ENCODE measurements around the gene SFRP5.

Gene SFRP5

GRCh38 chr10:97763411-97763810 lies 8.4 kb downstream of the SFRP5 start:
- no peak for DNase-seq

- no peak for DNase-seq
Observed at GRCh38 chr10:97762816-97763215, 9.0 kb downstream of the SFRP5 start.

DNA sequence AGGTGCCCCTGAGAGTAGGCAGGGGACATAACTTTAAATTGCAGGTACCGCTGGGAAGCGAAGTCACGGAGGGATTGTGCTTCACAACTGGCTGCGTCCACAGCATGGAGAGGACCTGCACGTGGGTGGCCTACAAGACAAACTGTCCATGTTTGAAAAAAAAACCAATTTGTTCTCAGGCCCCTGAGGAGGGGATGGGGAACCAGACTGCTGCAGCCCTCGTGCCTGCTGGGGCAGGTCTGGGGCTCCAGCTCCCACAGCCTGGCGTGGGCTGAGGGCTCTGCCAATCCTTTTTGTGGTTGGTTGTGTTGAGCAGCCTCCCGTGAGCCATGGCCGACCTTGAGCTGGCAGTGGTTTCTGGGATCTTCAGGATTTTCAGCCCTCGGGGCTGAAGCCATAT lies 9.7 kb downstream of the SFRP5 start:
- DNase-seq, result no peak

DNA sequence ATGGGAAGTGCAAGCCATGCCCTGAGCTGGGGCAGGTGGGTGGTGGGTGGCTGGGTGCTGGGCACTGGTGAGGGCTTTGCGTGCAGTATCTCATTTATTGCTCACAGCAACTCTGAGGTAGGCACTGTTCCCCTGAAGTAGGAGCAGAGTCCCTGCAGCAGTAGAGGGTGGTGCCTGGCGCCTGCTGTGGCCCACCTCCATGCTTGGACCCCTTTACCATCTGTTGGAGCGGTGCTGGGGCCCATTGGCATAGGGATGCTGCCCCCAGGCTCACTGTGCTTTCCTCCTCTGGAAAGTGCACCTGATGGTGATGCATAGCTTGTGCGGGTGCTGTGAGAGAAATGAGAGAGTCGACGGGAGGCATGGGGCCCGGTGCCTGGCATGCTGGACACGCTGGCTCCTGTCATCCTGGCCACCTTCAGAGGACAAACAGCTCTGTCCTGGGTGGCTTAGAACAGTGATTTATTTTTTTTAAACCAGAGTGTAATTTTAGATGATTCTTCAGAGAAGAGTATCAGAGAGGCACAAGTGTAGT lies 10.4 kb downstream of the SFRP5 start:
- DNase-seq, result no peak

GRCh38 chr10:97760461-97761257 lies 11.1 kb downstream of the SFRP5 start:
- DNase-seq, result no peak

GRCh38 chr10:97759946-97760345 lies 11.9 kb downstream of the SFRP5 start:
- DNase-seq, result no peak

GRCh38 chr10:97759158-97759887 lies 12.5 kb downstream of the SFRP5 start:
- peak; percentile 6 for DNase-seq

DNA sequence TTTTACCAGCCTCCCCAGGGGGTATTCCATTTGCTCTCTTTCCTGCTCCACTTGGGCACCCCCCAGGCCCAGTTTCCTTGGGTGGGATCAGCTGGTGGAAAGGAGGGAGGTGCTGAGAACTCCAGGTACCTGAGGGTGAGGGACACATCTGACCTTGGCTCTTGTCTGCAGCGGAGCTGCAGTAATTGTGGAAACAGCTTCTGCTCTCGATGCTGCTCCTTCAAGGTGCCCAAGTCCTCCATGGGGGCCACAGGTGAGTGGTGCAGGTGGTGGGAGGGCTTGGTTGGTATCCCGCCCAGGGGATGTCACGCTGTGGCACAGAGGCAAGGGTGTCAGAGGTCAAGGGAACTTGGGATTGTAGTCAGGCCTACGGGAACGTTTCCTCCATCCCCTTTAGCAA lies 14.3 kb downstream of the SFRP5 start:
- no peak for DNase-seq

- DNase-seq, result no peak
Observed at GRCh38 chr10:97755718-97756117, 16.1 kb downstream of the SFRP5 start.

DNA sequence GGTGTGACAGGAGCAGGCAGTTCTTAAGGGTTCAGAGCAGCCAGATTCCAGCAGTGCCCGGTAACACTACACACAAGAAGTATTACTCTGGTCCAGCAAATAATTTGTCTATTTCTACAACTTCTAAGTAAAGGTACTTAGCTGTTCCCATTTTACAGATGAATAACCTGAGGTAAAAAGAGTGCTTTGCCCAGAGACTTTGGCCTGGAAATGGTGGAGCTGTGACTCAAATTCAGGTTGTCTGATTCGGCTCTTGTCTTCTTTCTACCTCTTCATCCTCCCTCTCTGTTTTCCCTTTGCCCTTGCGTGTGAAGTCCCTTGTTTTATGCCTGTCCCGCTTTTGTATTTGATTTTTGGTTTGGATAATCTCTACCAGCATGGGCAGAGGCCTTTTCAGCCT lies 17.1 kb downstream of the SFRP5 start:
- DNase-seq, result no peak

DNA sequence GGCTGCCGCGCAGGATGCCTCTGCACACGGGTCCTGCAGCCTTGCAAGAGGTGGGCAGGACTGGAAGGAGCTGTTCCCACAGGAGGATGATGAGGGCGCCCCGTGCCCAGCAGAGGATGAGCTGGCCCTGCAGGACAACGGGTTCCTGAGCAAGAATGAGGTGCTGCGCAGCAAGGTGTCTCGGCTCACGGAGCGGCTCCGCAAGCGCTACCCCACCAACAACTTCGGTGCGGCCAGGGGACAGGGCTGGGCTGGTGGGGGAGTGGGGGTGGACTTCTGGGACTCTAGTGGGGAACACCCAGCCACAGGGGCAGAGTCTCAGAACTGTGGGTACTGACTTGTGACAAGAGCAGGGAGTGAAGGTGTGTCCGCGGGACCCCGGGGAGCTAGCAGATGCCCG lies 18.8 kb downstream of the SFRP5 start:
- no peak for DNase-seq

- no peak for DNase-seq
Observed at GRCh38 chr10:97748116-97748515, 23.7 kb downstream of the SFRP5 start.

GRCh38 chr10:97747573-97747972 lies 24.2 kb downstream of the SFRP5 start:
- no peak for DNase-seq

DNA sequence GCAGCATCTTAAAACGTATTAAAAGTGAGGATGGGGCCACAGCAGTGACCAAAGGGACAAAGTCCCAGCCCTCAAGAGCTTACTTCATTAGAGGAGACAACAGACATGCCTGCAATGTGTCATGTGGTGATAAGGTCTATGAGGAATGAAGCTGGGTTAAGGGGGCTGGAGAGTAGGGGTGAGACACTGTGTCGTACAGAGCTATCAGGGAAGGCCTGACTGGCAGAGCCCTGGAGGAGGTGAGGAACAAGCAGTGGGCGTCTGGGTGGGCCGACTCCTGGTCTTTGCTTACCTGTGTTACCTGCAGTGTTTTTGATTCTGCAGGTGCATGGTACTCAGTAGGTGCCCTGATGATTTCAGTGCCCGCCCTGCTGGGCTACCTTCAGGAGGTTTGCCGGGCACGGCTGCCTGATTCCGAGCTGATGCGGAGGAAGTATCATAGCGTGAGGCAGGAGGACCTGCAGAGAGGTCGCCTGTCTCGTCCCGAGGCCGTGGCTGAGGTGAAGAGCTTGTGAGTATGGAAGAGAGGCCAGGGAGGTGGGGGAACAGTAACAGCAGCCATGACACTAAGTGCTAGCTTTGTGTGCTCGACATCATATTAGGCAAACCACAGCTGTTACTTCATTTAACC lies 27.3 kb downstream of the SFRP5 start:
- no peak for DNase-seq

DNA sequence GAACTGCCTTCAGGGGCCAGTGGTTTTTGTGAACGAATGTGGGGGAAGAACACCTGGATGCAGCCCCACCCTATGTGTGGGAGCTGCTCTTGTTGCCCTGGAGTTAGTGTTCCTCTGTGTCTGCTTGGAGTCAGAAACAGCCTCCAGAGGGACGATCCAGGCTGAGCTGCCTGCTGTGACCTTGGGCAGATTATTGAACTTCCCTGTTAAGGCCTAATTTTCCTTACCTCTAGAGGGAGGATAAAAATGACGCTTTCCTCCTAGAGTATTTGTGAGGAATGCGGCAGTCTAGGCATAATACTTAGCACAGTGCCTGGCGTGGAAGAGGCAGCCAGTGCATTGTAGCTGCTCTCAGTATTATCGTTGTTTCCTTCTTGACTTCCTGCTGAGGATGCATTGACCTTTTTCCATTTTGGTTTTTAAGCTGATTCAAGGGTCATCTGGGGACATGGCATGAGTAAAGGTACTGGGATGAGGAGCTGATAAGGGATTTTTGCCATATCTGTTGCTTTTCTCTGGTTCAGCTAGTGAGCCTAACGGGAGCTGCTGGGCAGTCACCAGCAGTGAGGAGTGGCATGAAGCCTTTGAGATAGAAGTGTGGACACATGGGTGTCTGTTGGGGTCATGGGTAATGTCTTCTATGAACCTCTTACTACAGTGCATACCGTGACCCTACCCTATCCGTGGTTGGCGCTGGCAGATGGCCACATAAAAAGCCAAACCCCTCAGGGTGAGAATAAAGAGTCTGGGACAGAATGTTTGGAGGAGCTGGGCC lies 28.4 kb downstream of the SFRP5 start:
- no peak for DNase-seq

DNA sequence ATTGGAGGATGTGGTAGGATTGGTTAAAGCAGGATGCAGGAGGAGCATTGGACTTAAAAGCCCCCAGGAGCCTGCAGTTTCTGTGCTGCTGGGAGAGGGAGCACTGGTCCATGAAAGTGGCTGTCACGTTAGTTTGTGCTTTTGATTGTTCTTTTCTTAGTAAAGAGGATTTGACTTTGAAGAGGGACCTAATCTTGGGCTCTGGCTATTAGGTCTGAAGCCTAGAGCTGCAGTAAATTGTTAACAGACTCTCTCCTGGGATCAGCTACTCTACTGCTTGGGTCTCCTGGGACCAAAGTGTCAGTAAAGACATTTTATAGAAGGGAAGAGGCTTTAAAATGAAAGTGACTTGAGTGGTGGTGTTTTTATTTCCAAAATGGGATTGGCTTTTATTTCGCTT lies 31.2 kb downstream of the SFRP5 start:
- DNase-seq, result no peak

DNA sequence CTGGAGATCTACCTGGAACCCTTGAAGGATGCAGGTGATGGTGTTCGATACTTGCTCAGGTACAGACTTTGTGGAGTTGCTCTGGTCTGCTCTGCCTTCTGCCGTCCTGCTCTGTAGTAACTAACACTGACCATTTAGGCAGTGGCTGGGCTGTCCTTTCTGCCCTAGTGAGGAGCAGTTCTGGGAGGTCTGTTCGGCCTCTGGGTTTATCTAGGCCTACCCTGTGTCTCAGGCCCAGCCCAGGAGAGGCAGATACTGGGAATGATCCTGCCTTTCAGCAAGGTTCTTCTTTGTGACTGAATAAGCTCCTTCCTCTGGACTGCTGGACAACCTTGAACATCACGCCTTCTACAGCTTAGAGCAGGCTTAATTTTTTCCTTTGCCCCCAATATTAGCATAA lies 33.2 kb downstream of the SFRP5 start:
- DNase-seq, result no peak

GRCh38 chr10:97737770-97738265 lies 34.0 kb downstream of the SFRP5 start:
- no peak for DNase-seq

DNA sequence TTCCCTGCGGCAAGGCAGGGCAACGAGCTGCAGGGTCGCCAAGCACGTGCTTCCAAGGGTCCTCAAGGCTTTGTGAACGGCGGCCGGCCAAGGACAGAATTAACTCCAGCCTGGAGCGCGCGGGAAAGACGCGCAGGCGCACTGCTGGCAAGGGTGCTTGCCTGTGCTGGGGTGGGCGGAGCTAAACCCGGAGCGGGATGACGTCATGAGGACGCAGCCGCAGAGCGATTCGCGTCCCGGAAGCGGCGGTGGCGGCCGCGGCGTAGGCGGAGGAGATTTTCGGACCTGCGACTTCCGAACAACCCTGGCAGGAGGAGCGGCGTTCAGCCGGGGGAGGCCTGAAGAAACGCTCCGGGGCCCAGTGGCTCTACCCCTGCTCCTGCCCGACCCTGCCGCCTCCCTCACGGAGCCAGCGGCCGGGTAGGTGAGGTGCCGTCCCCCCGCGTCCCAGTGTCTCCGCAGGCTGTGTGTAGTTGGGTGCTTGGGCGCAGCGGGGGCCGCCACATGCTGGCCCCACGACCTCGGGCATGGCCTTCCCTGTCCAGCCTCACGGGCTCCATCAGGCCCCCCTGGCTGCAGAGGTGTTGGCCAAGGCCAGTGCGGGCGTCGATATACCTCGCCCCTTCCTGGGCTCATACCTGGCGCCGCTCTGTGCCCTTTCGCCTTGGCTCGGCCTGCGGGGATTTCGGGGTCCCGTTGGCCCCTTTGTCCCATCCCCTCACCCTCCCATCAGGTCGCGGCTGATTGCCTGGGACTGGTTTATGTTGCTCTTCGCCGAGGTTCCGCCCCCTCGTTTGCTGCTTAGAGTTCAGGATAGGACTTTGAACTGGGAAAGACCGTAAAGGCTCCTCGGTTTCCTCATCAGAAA lies 34.7 kb downstream of the SFRP5 start, which contains the start of gene ZFYVE27:
Gene ZFYVE27, plus strand, starts transcription at position 227 of the 868 bp plus-strand sequence. CDS start 1,350 bp downstream, outside the sequence.
- peak; percentile 81 for DNase-seq

DNA sequence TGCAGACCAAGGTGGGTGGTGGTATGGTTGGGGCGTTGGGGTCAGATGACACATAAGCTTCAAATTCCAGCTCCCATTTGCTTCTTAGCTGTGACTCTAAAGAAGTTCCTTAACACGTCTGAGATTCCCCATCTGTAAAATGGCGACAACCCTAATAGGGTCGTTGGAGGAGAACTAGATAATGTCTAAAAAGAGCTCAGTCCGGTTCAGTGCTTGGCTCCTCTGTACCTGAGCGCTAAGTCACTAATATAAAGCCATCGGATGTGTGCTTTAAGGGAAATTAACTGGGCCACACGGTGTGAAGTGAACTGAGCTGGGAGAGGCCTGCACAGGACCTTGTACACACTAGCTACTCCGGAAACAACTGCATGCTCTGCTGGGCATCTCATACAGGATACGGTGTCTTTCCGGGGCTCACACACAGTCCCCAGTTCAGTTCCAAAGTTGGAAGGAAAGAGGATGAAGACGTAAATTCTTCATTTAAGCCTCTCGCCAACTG lies 35.3 kb downstream of the SFRP5 start:
- no peak for DNase-seq

DNA sequence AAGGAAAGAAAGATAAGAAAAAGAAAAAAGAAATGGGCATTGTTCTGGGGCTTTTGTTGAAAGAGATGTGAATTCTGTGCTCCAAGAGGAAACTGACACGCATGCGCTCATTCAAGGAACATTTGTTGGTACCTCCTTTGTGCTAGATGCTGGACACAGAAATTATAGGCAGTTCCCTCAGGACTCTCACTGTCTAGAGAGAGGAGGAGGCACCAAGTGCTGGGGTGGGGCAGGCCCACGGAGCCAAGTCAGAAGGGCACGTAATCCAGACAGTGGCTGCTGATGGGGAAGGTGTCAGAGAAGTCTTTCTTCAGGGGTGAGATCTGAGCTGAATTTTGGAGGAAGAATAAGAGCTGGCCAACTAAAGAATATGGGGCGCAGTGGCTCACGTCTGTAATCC lies 37.8 kb downstream of the SFRP5 start:
- DNase-seq, result no peak
